Measurements from ENCODE around the gene CCDC34. TPM values are rescaled to one million over a fixed set of nuclear protein-coding genes. Genes with fewer than 3 reads are reported as not detected.

Gene CCDC34
- total RNA-seq, 4 donors from 2014 or later = 1.3 to 10.4 (median 5.2) TPM

DNA sequence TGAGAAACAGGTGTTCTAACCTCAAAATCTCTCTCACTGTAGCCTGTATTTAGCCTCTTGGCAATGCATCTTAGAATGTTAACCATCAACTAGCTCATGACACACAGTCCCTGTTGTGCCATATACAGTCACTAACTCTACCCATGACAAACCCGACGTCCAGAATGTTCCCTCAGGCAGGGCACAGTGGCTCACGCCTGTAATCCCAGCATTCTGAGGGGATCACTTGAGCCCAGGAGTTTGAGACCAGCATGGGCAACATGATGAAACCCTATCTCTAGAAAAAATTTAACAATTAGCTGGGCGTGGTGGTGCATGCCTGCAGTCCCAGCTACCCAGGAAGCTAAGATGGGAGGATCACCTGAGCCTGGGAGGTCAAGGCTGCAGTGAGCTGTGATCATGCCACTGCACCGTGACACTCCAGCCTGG lies 18.2 kb upstream of the CCDC34 start:
- Histone ChIP-seq H3K27me3 (no peaks in the 10 kb centered on the region), H3K27ac (no peak overlapping the region), H3K4me1 (no peaks in the 10 kb centered on the region), H3K36me3 (peaks cover 0 to 86% (median 9%) of the 10 kb centered on the region in 3 donors), H3K4me3 (no peak overlapping the region), H3K9me3 (no peaks in the 10 kb centered on the region)
- TF ChIP-seq POLR2A (IDR thresholded peaks at IDR 0.05) = no peak
- TF ChIP-seq, protein P1, sequence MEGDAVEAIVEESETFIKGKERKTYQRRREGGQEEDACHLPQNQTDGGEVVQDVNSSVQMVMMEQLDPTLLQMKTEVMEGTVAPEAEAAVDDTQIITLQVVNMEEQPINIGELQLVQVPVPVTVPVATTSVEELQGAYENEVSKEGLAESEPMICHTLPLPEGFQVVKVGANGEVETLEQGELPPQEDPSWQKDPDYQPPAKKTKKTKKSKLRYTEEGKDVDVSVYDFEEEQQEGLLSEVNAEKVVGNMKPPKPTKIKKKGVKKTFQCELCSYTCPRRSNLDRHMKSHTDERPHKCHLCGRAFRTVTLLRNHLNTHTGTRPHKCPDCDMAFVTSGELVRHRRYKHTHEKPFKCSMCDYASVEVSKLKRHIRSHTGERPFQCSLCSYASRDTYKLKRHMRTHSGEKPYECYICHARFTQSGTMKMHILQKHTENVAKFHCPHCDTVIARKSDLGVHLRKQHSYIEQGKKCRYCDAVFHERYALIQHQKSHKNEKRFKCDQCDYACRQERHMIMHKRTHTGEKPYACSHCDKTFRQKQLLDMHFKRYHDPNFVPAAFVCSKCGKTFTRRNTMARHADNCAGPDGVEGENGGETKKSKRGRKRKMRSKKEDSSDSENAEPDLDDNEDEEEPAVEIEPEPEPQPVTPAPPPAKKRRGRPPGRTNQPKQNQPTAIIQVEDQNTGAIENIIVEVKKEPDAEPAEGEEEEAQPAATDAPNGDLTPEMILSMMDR (IDR thresholded peaks at IDR 0.05) = no peak
- 60 to 68% methylated on average over 4 to 5 of the region's 5 CpGs for WGBS, 2 donors
- no peak for DNase-seq
- intact Hi-C loops (cut with DNase I) = no loop called here

DNA sequence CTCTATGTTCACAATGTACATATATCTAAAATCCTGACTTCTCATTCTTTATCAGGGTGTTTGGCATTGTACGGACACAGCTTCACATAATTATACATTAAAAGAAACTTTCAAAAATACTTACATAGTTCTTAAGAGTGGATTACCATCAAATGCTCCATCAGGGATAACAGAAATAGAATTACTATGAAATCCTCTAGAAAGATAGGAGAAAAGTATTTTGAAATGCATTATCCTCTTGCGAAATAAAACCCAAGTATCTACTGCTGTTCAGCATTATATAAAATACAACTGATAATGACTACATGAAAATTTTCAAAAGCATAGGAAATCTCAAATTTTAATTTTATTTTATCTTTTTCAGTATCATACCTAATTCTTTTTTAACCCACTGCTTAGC lies 17.8 kb upstream of the CCDC34 start:
- H3K4me1 ChIP-seq = no peaks in the 10 kb centered on the region
- TF ChIP-seq, protein P1 (IDR thresholded peaks at IDR 0.05) = no peak
- no peak for TF ChIP-seq POLR2A (IDR thresholded peaks at IDR 0.05)
- H3K36me3 ChIP-seq = peaks cover 0 to 89% (median 9%) of the 10 kb centered on the region in 3 donors
- intact Hi-C loops (cut with DNase I) = no loop called here
- no peak overlapping the region for H3K27ac ChIP-seq
- no peak overlapping the region for H3K4me3 ChIP-seq
- whole genome bisulfite sequencing, 2 donors = 94 to 95% methylated on average over 2 of the region's 2 CpGs
- H3K9me3 ChIP-seq = no peaks in the 10 kb centered on the region
- no peaks in the 10 kb centered on the region for H3K27me3 ChIP-seq
- no peak for DNase-seq

DNA sequence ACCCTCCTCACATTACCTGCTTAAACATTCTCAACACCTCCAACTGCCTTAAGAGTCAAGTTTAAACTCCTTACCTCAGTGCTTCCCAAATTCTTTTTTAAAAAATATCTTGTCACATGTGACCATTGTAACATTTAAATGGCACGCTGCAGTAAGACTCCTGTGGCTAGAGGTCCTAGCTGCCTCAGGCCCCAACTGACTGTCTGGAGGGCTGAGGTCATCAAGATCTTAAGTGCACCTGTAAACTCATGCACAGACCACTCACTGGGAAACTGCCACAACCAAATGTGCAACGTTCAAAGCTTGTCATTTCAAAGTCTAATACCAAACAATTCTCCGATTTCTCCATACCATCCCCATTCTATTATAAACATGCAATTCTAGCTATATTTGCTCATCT lies 16.4 kb upstream of the CCDC34 start:
- DNase-seq = no peak
- Histone ChIP-seq H3K36me3 (peaks cover 0 to 93% (median 9%) of the 10 kb centered on the region in 3 donors), H3K4me3 (no peak overlapping the region), H3K27ac (no peak overlapping the region), H3K9me3 (no peaks in the 10 kb centered on the region), H3K4me1 (no peaks in the 10 kb centered on the region), H3K27me3 (no peaks in the 10 kb centered on the region)
- no peak for TF ChIP-seq POLR2A (IDR thresholded peaks at IDR 0.05)
- TF ChIP-seq, protein P1 (IDR thresholded peaks at IDR 0.05) = no peak
- 85 to 88% methylated on average over 3 of the region's 3 CpGs for WGBS, 2 donors
- intact Hi-C loops (cut with DNase I) = no loop called here

DNA sequence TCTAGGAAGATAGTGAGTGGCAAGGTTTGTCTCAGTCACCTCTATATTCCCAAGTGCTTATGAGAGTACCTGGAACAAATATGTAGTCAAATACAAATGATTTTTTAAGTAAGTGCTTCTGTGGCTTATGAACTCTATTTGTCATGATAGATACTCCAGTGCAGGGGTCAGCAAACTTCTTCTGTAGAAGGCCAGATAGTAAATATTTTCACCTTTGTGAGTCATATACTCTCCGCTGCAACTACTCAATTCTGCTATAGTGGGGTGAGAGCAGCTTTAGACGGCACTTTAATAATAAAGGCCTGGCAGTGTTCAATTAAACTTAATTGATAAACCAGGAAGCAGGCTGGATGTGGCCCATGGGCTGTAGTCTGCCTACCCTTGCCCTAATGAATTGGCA lies 12.4 kb upstream of the CCDC34 start:
- no peaks in the 10 kb centered on the region for H3K27me3 ChIP-seq
- H3K9me3 ChIP-seq = no peaks in the 10 kb centered on the region
- TF ChIP-seq POLR2A (IDR thresholded peaks at IDR 0.05) = no peak
- TF ChIP-seq, protein P1 (IDR thresholded peaks at IDR 0.05) = no peak
- no peak overlapping the region for H3K27ac ChIP-seq
- no peak for DNase-seq
- no peak overlapping the region for H3K4me3 ChIP-seq
- intact Hi-C loops (cut with DNase I) = no loop called here
- no peaks in the 10 kb centered on the region for H3K4me1 ChIP-seq
- WGBS, 2 donors = 79 to 96% methylated on average over 2 of the region's 2 CpGs
- peaks cover 0 to 93% (median 0%) of the 10 kb centered on the region in 3 donors for H3K36me3 ChIP-seq

DNA sequence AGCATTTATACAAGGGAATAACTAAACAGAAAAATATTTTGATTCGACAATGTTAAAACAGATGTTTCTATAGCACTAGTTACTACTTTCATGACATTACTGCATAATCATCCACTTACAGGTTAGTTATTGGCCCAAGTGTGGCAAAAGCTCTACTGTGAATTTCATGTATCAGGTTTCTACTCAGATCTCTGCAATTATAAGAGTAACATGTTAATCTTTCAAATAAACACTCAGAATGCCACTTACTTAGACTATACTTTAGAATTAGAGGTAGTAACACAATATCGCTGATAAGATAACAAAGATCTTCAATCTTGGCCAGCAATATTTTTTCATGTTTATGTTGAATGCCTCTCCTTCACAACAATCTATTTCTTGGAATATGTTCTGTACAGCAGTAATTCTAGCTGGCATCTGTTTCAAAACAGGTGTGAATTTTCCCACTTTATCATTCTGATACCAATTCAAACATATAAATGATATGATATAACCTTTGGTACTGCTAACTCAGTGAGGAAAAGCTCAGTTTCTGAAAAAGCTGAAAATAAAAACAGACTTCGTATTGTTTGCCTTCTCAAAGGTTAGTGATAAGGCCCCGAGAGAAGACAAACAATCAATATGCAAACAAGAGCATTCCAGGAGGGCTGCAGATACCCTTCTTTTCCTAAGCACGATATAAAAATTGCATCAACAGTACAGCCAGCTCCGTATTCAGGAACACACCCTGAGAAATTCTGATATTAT lies 11.0 kb upstream of the CCDC34 start:
- Histone ChIP-seq H3K36me3 (peaks cover 0 to 88% (median 0%) of the 10 kb centered on the region in 3 donors), H3K27me3 (no peaks in the 10 kb centered on the region), H3K9me3 (no peaks in the 10 kb centered on the region), H3K4me3 (no peak overlapping the region), H3K4me1 (no peaks in the 10 kb centered on the region), H3K27ac (no peak overlapping the region)
- DNase-seq = no peak
- intact Hi-C loops (cut with DNase I) = no loop called here
- TF ChIP-seq, protein P1 (IDR thresholded peaks at IDR 0.05) = no peak
- TF ChIP-seq POLR2A (IDR thresholded peaks at IDR 0.05) = no peak
- WGBS, 2 donors = 84 to 87% methylated on average over 6 of the region's 6 CpGs

Data from esophagus squamous epithelium (tissue), 5 donors.